Measurements from ENCODE around the gene GPRIN1.

- TF ChIP-seq, protein P1, sequence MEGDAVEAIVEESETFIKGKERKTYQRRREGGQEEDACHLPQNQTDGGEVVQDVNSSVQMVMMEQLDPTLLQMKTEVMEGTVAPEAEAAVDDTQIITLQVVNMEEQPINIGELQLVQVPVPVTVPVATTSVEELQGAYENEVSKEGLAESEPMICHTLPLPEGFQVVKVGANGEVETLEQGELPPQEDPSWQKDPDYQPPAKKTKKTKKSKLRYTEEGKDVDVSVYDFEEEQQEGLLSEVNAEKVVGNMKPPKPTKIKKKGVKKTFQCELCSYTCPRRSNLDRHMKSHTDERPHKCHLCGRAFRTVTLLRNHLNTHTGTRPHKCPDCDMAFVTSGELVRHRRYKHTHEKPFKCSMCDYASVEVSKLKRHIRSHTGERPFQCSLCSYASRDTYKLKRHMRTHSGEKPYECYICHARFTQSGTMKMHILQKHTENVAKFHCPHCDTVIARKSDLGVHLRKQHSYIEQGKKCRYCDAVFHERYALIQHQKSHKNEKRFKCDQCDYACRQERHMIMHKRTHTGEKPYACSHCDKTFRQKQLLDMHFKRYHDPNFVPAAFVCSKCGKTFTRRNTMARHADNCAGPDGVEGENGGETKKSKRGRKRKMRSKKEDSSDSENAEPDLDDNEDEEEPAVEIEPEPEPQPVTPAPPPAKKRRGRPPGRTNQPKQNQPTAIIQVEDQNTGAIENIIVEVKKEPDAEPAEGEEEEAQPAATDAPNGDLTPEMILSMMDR (IDR thresholded peaks at IDR 0.05; ENCODE audit: low read depth, low read length, poor library complexity, severe bottlenecking) = no peak
- TF ChIP-seq EZH2phosphoT487 (IDR thresholded peaks at IDR 0.05; ENCODE audit: borderline replicate concordance, low read length) = no peak
Measured at GRCh38 chr5:176639981-176640380, 30.0 kb upstream of the GPRIN1 start.

All from DOHH2 (cell line).